SK-N-MC (cell line): ENCODE results near the gene ALS2.

Experiments
- DNase-seq: peaks from one replicate; pipeline ENCODE4 v3.0.0-alpha.2; 2011; ENCODE audit warnings: low read depth, low spot score
- H3K27ac ChIP-seq: fragments of 200-600 bp; sonication (generic); 2 replicates; pipeline ENCODE4 v1.5.1; 2016; ENCODE audit warnings: mixed run types
- H3K36me3 ChIP-seq: fragments of 200-600 bp; sonication (generic); 2 replicates; pipeline ENCODE4 v1.6.1; 2017; ENCODE audit warnings: antibody characterized with exemption, low read length, mixed read lengths; ENCODE audit not compliant: insufficient read depth
- H3K4me3 ChIP-seq: fragments of 200-600 bp; sonication (generic); 2 replicates; pipeline ENCODE4 v1.5.1; 2016
- H3K9ac ChIP-seq: fragments of 200-600 bp; sonication (generic); 2 replicates; pipeline ENCODE4 v1.8.0; 2017; ENCODE audit warnings: mixed run types, mixed read lengths; ENCODE audit not compliant: insufficient read length
- H3K9me3 ChIP-seq: fragments of 200-600 bp; sonication (generic); 2 replicates; pipeline ENCODE4 v1.6.1; 2017; ENCODE audit warnings: low read depth, mild to moderate bottlenecking, antibody characterized with exemption, low read length, moderate library complexity, mixed read lengths
- EZH2 ChIP-seq: fragments of 200-600 bp; sonication (generic); IDR thresholded peaks from one replicate; pipeline ENCODE4 v1.6.1; 2017; ENCODE audit warnings: antibody characterized with exemption
- FOXP2 ChIP-seq: optimal IDR thresholded peaks from 2 replicates; pipeline ENCODE3; 2011; ENCODE audit warnings: mild to moderate bottlenecking, moderate library complexity; ENCODE audit not compliant: insufficient read depth; ENCODE audit errors: extremely low read length, control extremely low read depth
- POLR2AphosphoS5 ChIP-seq: IDR thresholded peaks from 2 replicates; pipeline ENCODE4 v1.6.1; 2012; ENCODE audit warnings: mild to moderate bottlenecking, low read depth, low read length, borderline replicate concordance

Gene ALS2

DNA sequence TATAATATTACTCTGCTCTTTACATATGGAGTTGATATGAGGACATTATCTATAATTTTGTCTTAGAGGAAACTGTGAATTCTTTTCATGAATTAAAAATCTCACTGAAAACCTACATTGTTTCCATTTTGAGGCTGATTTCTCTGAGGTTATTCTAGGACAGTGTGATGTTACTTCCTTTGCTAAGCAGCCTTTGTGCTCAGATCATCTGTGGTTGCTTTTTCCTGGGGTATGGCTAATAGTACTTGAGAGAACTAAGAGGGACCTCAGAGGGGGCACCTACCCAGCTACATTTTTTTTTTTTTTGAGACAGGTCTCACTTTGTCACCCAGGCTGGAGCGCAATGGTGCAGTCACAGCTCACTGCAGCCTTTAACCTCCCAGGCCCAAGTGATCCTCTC is 73.6 kb downstream of the ALS2 start:
- H3K9ac ChIP-seq, result peak overlapping the region; percentile 38
- peaks cover 51% of the 10 kb centered on the region for H3K36me3 ChIP-seq
- DNase-seq, result no peak
- H3K27ac ChIP-seq, result peak overlapping the region; percentile 96
- no peak for TF ChIP-seq EZH2
- H3K4me3 ChIP-seq, result peak overlapping the region; percentile 54
- H3K9me3 ChIP-seq, result no peaks in the 10 kb centered on the region

DNA sequence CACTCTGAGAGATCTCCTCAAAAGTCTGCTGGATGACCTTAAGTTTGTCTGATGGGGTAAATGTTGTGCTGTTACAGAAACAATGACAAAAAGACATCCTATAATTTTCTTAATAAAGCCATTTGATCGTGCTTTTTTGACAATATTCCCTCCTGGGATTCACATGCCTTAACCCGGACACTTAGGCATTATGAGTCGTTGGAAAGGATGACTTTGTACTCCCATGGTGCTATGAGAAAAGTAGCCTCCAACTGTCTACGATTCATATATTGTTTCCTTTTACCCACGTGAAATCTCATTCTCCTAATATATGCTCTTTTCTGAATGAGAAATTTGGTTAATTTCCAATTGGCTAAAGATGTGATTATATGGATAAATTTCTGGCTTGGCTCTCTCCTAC is 76.2 kb downstream of the ALS2 start:
- Histone ChIP-seq H3K36me3 (peaks cover 49% of the 10 kb centered on the region), H3K27ac (no peak overlapping the region), H3K4me3 (no peak overlapping the region), H3K9me3 (no peaks in the 10 kb centered on the region), H3K9ac (no peak overlapping the region)
- DNase-seq, result no peak
- TF ChIP-seq EZH2 (no peak), FOXP2 (no peak), POLR2AphosphoS5 (no peak)

DNA sequence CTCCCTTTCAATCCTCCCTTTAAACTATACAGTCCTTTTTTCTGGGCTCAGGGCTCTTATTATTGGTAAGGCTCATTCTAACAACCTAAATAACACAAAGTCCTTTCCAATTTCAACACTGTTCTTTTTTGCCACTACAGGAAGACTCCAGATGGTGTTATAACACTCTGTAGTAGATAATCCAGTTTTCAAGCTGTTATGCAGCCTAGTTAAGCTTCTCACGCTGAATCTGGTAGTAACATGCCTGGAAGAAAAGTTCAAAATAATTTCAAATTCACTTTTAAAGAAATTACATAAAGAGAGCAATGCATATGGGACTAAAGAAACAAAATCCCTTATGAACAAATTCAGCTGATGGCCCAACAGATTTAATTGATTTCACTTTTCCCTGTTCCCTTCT is 79.1 kb downstream of the ALS2 start:
- Histone ChIP-seq H3K9me3 (no peaks in the 10 kb centered on the region), H3K27ac (peak overlapping the region; percentile 4; the same call in 1 of the 2 replicates), H3K36me3 (peaks cover 41% of the 10 kb centered on the region), H3K4me3 (no peak overlapping the region), H3K9ac (no peak overlapping the region)
- TF ChIP-seq POLR2AphosphoS5, result no peak
- TF ChIP-seq EZH2, result no peak
- no peak for TF ChIP-seq FOXP2
- no peak for DNase-seq

DNA sequence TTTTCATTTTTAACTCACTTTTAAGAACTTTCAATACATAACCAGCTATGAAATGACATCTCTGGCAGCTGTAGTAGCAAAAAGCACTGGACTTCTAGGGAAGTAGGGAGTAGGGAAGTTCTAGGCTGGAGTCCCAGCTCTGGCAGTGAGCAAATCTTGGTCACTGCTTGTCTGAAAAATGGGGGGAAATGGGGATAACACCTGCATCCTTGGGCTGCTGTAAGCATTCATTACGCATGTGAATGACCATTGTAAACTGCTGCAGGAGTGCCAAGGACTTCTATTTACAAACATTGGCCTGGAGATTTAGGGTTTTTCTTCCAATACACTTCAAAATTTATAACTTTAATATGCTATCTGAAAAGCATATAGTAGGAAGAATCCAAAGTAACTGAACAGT is 81.3 kb downstream of the ALS2 start:
- Histone ChIP-seq H3K9ac (no peak overlapping the region), H3K9me3 (no peaks in the 10 kb centered on the region), H3K36me3 (peaks cover 33% of the 10 kb centered on the region), H3K27ac (peak overlapping the region; percentile 63; the same call in 1 of the 2 replicates), H3K4me3 (no peak overlapping the region)
- no peak for DNase-seq
- TF ChIP-seq FOXP2 (no peak), POLR2AphosphoS5 (no peak), EZH2 (no peak)

DNA sequence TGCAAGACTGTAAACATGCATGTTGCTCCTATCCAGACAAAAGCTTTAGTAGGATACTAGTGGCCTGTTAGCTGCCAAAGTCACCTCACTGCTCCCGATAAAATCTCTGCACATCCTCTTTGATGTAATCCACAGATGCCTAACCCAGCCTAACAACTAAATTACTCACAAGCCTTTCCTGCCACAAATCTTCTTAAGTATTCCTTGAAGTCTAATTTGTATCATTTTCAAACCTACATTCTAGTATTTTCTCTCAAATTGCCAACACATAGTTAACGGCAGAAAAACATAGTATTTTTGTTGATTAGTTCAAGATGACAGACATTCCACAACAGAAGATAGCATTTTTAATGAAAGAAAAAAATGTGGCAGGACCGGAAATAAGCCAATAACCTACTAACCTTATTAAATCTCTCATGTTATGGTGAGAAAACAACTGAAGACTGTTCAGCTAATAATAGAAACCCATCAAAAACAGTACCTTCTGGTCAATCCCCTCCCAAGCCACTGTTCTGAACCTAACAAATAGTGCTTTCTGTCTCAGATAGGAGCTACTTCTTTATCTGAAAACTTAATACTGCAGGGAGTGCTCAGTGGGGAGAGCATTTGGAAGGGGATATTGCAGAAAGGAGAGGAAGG is 82.0 kb downstream of the ALS2 start, which contains the start of gene MPP4:
Gene MPP4 (minus strand): TSS at position 57 of the 639 bp plus-strand sequence. CDS start 4,690 bp downstream, outside the sequence.
- no peak for TF ChIP-seq FOXP2
- peak; percentile 10; the same call in 1 of the 2 replicates for TF ChIP-seq POLR2AphosphoS5
- Histone ChIP-seq H3K36me3 (peaks cover 26% of the 10 kb centered on the region), H3K9ac (no peak within 1 kb of the TSS), H3K27ac (peak within 1 kb of the TSS; percentile 63; the same call in 1 of the 2 replicates), H3K4me3 (peak within 1 kb of the TSS; percentile 20), H3K9me3 (no peaks in the 10 kb centered on the region)
- DNase-seq, result no peak

DNA sequence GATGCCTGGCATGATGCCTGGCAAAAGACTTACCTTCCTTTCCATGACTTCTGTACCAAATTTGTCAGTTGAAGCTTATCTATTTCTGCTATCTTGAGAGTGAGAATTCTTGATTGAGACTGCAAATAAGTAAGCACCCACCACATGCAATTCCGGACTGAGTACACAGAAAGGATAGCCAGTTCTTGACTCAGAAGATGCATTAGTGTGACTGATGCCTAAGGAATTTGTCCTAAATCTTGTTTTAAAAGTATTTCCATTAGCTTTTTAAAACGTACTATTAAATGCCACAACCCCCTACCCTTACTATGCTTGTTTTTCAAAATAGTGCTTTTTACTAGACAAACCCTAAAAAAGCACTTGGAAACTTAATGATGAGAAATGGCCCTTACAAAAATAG is 82.8 kb downstream of the ALS2 start:
- TF ChIP-seq FOXP2, result no peak
- no peak for TF ChIP-seq POLR2AphosphoS5
- TF ChIP-seq EZH2, result no peak
- no peak for DNase-seq
- H3K9me3 ChIP-seq, result no peaks in the 10 kb centered on the region
- no peak overlapping the region for H3K9ac ChIP-seq
- peaks cover 20% of the 10 kb centered on the region for H3K36me3 ChIP-seq
- peak overlapping the region; percentile 20; the same call in 1 of the 2 replicates for H3K4me3 ChIP-seq
- peak overlapping the region; percentile 63; the same call in 1 of the 2 replicates for H3K27ac ChIP-seq

DNA sequence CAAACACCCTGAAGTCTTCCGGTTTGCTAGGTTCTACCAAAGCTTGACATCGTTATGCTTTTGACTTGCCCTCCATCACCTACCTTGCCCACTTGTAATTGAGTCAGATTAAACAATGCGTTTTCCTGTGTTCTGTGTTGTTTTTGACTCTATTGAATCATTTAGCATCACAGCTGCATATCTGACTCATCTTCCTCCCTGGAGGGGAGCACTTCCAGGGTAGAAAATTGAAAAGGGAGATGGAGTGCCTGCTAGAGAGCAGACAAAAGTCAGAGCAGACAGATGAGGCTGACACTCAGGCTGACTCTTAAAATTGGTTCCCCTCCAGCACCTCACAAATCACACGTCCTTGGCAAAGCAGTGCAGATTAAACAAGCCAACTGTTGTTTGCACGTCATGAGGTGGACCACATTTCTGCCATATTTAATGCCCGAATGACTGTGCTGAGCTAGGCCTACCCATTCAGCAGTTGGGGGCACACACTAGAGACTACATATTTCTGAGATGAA is 84.5 kb downstream of the ALS2 start:
- DNase-seq, result no peak
- Histone ChIP-seq H3K9ac (no peak overlapping the region), H3K9me3 (no peaks in the 10 kb centered on the region), H3K4me3 (no peak overlapping the region), H3K36me3 (peaks cover 7% of the 10 kb centered on the region; the same call in 1 of the 2 replicates), H3K27ac (no peak overlapping the region)
- TF ChIP-seq FOXP2 (no peak), EZH2 (no peak), POLR2AphosphoS5 (no peak)

DNA sequence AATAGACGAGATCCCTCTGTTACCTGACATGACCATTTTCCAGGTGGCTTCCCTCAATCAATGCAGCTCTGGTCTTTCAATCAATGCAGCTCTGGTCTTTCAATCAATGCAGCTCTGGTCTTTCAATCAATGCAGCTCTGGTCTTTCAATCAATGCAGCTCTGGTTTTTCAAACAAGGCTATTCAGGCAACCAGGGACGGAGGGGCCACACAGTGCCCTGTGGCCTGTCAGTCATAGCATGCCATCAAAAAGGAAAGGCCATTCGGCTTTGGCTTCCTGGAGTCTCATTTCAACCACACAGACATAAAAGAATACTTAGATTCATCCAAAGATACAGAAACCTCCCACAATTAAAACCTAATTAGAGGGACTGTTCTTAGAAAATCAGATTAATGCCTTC is 95.6 kb downstream of the ALS2 start:
- H3K9ac ChIP-seq, result no peak overlapping the region
- TF ChIP-seq FOXP2, result no peak
- TF ChIP-seq POLR2AphosphoS5, result no peak
- TF ChIP-seq EZH2, result no peak
- no peak for DNase-seq
- no peaks in the 10 kb centered on the region for H3K9me3 ChIP-seq
- no peak overlapping the region for H3K4me3 ChIP-seq
- H3K36me3 ChIP-seq, result no peaks in the 10 kb centered on the region
- H3K27ac ChIP-seq, result no peak overlapping the region
